HTR-8/SVneo (cell line): Measurements from ENCODE around the gene DEF6.

Experiments
- DNase-seq: peaks from one replicate; pipeline ENCODE4 v3.0.0; 2011; ENCODE audit warnings: low spot score, mixed read lengths; ENCODE audit not compliant: insufficient read length
- FAIRE-seq: peaks from 2 replicates; lab custom pipeline; 2011; peaks lifted over from hg19 to GRCh38; lab: Jason Lieb, UNC

Gene DEF6

GRCh38 chr6:35297601-35298481 lies at the start of gene DEF6:
DEF6 (plus strand) TSS chr6:35297818; CDS start chr6:35297857, 39 bp downstream.
- FAIRE-seq: peak; percentile 96

GRCh38 chr6:35248300-35248699 lies 49.3 kb upstream of the DEF6 start:
- FAIRE-seq (no peak), DNase-seq (no peak)

More at GRCh38 chr6:35297601-35298481, at the start of gene DEF6:
- peak; percentile 95 for DNase-seq

- no peak for FAIRE-seq
Measured at GRCh38 chr6:35248965-35249364, 48.7 kb upstream of the DEF6 start.

GRCh38 chr6:35251949-35252348 lies 45.7 kb upstream of the DEF6 start:
- DNase-seq: no peak
- FAIRE-seq: no peak

More at GRCh38 chr6:35248965-35249364, 48.7 kb upstream of the DEF6 start:
- DNase-seq: no peak

GRCh38 chr6:35253249-35253648 lies 44.4 kb upstream of the DEF6 start:
- FAIRE-seq: no peak

GRCh38 chr6:35258336-35258735 lies 39.3 kb upstream of the DEF6 start:
- DNase-seq: no peak
- no peak for FAIRE-seq

More at GRCh38 chr6:35253249-35253648, 44.4 kb upstream of the DEF6 start:
- no peak for DNase-seq

- no peak for FAIRE-seq
Measured at GRCh38 chr6:35258858-35259193, 38.8 kb upstream of the DEF6 start.

GRCh38 chr6:35259194-35259947 lies 38.2 kb upstream of the DEF6 start, which contains the start of gene ZNF76:
ZNF76 (plus strand) TSS chr6:35259735; CDS start chr6:35281152, 21,417 bp downstream.
- DNase-seq (peak; percentile 99), FAIRE-seq (peak; percentile 38)

More at GRCh38 chr6:35258858-35259193, 38.8 kb upstream of the DEF6 start:
- peak; percentile 68 for DNase-seq

GRCh38 chr6:35259948-35260590 lies 37.5 kb upstream of the DEF6 start:
- peak; percentile 63 for DNase-seq
- no peak for FAIRE-seq

- DNase-seq: no peak
- FAIRE-seq: no peak
Measured at GRCh38 chr6:35260591-35261570, 36.7 kb upstream of the DEF6 start.

GRCh38 chr6:35262596-35262995 lies 35.0 kb upstream of the DEF6 start:
- FAIRE-seq (peak; percentile 13), DNase-seq (no peak)

- DNase-seq: no peak
- FAIRE-seq: no peak
Measured at GRCh38 chr6:35264550-35265274, 32.9 kb upstream of the DEF6 start.

- FAIRE-seq (no peak), DNase-seq (no peak)
Measured at GRCh38 chr6:35265523-35265922, 32.1 kb upstream of the DEF6 start.

- no peak for FAIRE-seq
- no peak for DNase-seq
Measured at GRCh38 chr6:35267446-35267845, 30.2 kb upstream of the DEF6 start.

- DNase-seq (no peak), FAIRE-seq (no peak)
Measured at GRCh38 chr6:35267897-35268296, 29.7 kb upstream of the DEF6 start.

GRCh38 chr6:35272005-35272404 lies 25.6 kb upstream of the DEF6 start:
- FAIRE-seq: no peak

GRCh38 chr6:35273822-35274559 lies 23.6 kb upstream of the DEF6 start:
- FAIRE-seq (no peak), DNase-seq (no peak)

More at GRCh38 chr6:35272005-35272404, 25.6 kb upstream of the DEF6 start:
- no peak for DNase-seq

GRCh38 chr6:35275744-35276260 lies 21.8 kb upstream of the DEF6 start:
- FAIRE-seq: no peak
- no peak for DNase-seq
